Caki2 (cell line): ENCODE results near the gene RPL22. TPM values are rescaled to one million over a fixed set of nuclear protein-coding genes. Genes with fewer than 3 reads are reported as not detected.

ENCODE experiments used
- DNase-seq: peaks from one replicate; pipeline ENCODE4 v3.0.0-alpha.2; 2015; ENCODE audit warnings: low read depth
- in situ Hi-C: cut with HindIII; loops from 2 replicates; pipeline ENCODE4 v1.10.0; 2016; ENCODE audit warnings: low sequenced_read_pairs, low pct_unique_long_range_greater_than_20kb, mixed read lengths
- total RNA-seq: library from RNA; depleted of rRNA; stranded (reverse); fragments of >200 nt; shearing (Covaris generic); gene quantifications from 2 replicates; pipeline ENCODE4 v1.2.3, GENCODE V29; 2014; ENCODE audit warnings: low replicate concordance; rRNA removed

The RPL22 gene
- total RNA-seq, result 206 and 215 TPM in 2 replicates

GRCh38 chr1:6199298-6200187 lies at the start of gene RPL22:
Gene RPL22 (minus strand): TSS chr1:6199595. CDS start chr1:6199573, 22 bp downstream.
- DNase-seq, result peak; percentile 98
- in situ Hi-C loops, result no loop called here

GRCh38 chr1:6248161-6248776 lies 48.9 kb upstream of the RPL22 start:
- in situ Hi-C loops, result no loop called here

GRCh38 chr1:6247651-6248050 lies 48.3 kb upstream of the RPL22 start:
- DNase-seq, result no peak
- in situ Hi-C loops, result no loop called here

More at GRCh38 chr1:6248161-6248776, 48.9 kb upstream of the RPL22 start:
- no peak for DNase-seq

- in situ Hi-C loops, result no loop called here
- DNase-seq, result peak; percentile 52
These were observed 47.4 kb upstream of the RPL22 start for GRCh38 chr1:6246497-6247467.

GRCh38 chr1:6245869-6246496 lies 46.6 kb upstream of the RPL22 start:
- in situ Hi-C loops, result no loop called here
- no peak for DNase-seq

GRCh38 chr1:6245086-6245868 lies 45.9 kb upstream of the RPL22 start:
- DNase-seq, result peak; percentile 83
- in situ Hi-C loops, result no loop called here

- no peak for DNase-seq
- in situ Hi-C loops, result no loop called here
These were observed 45.1 kb upstream of the RPL22 start for GRCh38 chr1:6244401-6245049.

GRCh38 chr1:6243993-6244392 lies 44.6 kb upstream of the RPL22 start, which contains the start of gene HES3:
Gene HES3 (plus strand): TSS chr1:6244179. CDS start chr1:6244366, 187 bp downstream.
- DNase-seq, result no peak
- in situ Hi-C loops, result no loop called here

GRCh38 chr1:6243053-6243834 lies 43.8 kb upstream of the RPL22 start:
- DNase-seq, result no peak
- in situ Hi-C loops, result no loop called here

- in situ Hi-C loops, result no loop called here
- no peak for DNase-seq
These were observed 42.7 kb upstream of the RPL22 start for GRCh38 chr1:6241887-6242740.

- DNase-seq, result no peak
- in situ Hi-C loops, result no loop called here
These were observed 41.9 kb upstream of the RPL22 start for GRCh38 chr1:6241107-6241886.

GRCh38 chr1:6239950-6240768 lies 40.8 kb upstream of the RPL22 start:
- no peak for DNase-seq
- in situ Hi-C loops, result no loop called here

- no peak for DNase-seq
- in situ Hi-C loops, result no loop called here
These were observed 39.9 kb upstream of the RPL22 start for GRCh38 chr1:6239213-6239752.
